ENCODE measurements around the gene ADM.

- TF ChIP-seq CTCF (IDR thresholded peaks at IDR 0.05), result no peak
- TF ChIP-seq POLR2A (IDR thresholded peaks at IDR 0.05), result no peak
Measured at GRCh38 chr11:10322401-10322800, 17.5 kb downstream of the ADM start.
